ENCODE data around the gene PROZ.
"Not testable (repeated sequence)": the region's sequence is repeated elsewhere in the genome, so short reads cannot be mapped to it uniquely, and the experiment has no call there.

The PROZ gene

DNA sequence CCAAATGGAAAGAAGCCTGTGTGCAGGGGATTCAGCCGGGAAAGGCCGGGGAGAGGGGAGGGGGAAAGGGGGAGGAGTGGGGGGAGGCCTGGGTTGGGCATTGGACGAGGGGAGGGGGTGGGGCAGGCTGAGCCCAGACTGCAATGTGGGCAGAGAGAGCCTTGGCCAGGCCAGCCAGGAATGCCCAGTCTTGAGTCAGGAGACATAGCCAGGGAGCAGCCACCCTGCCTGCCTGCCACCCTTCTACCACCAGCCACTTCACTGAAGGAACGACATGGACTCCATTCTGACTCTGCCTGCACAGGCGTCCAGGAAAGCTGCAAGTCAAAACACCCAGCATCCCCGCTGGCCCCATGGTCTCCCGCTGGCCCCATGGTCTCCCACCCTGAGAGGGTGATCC is 498 bp downstream of the PROZ start:
- DNase-seq, result no peak

DNA sequence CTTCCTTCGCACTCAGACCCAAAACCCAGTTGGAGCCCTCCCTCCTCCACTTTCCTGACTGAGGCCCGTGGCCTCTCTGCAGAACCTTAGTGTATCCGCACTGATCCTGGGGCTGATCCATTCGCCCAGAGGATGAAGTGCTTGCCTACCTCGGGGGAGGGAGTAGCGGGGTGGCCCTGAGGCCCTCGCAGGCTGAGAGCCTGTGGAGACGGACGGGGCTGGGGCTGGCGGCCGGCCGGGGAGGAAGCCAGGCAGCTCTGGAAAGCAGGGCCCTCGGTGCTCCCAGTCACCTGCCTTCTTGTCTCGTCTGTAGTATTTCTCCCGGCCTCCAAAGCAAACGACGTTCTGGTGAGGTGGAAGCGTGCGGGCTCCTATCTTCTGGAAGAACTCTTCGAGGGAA is 1.3 kb downstream of the PROZ start:
- no peak for DNase-seq

DNA sequence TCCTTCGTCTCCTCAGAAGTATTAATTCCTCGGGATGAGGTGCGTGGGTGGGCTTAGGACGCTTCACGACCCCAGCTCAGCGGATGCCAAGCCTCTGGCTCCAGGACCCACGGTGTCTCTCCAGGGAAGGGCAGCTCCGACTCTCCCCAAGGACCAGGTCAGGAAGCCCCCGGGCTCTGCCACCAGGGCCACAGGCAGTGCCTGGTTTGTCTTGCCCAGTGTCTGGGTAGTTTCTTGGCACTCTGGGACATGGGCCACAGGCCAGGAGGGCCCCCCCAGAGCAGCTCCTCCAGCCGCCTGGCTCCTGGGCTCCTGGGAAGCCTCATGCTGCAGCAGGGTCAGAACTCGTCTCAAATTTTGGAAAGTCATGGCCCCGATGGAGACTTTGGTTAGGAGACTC is 2.5 kb downstream of the PROZ start:
- no peak for DNase-seq

DNA sequence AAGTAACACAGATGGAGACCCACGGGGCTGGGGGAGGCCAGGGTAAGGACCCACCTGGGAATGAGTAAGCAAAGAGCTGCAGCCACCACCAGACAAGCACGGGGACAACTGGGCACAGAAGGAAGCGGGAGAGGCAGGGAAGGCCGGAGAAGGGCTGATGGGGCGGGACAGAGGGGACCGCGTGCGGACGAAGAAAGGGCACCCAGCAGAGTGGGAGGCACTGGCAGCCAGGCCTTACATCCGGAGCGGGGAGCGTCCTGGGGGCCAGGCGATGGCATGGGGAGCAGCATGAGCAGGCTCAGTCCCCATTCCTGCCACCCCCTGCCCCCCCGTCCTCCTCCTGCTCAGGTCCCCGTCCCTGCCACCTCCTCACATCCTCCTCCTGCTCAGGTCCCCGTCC is 3.0 kb downstream of the PROZ start:
- no peak for DNase-seq

DNA sequence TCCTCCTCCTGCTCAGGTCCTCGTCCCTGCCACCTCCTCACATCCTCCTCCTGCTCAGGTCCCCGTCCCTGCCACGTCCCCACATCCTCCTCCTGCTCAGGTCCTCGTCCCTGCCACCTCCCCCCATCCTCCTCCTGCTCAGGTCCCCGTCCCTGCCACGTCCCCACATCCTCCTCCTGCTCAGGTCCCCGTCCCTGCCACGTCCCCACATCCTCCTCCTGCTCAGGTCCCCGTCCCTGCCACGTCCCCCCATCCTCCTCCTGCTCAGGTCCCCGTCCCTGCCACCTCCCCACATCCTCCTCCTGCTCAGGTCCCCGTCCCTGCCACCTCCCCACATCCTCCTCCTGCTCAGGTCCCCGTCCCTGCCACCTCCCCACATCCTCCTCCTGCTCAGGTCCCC is 3.5 kb downstream of the PROZ start:
- not testable (repeated sequence) for DNase-seq

DNA sequence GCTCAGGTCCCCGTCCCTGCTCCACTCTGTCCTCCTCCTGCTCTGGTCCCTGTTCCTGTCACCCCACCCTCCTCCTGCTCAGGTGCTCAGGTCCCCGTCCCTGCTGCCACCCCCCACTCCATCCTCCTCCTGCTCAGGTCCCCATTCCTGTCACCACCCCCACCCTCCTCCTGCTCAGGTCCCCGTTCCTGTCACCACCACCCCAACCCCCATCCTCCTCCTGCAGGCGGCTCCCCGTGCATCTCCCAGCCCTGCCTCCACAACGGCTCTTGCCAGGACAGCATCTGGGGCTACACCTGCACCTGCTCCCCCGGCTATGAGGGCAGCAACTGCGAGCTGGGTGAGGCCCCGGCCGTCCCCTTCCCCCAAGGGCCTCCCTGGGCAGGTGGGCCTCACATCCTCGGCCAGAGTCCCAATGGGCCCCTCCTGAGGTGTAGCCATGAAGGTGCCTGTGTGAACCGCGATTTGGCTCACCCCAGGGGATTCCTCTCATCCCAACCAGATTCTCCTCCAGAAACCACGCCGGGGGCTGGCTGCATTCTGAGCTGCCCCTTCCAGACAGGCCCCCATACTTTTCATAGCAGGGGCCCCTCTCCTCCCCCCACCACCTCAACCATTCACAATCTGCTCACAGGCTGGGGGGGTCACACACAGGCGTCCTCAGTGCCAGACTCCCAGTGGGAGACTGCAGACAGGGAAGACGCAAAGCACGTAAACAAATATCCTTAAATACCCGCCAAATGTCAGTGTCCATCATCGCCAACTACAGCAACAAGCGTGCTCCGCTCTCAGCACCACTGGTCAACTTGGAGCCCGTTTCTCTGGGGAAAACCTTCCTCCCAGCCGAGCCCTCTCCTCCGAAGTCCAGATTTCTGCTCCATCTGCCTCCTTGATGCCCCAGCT is 4.6 kb downstream of the PROZ start:
- peak; percentile 28 for DNase-seq

DNA sequence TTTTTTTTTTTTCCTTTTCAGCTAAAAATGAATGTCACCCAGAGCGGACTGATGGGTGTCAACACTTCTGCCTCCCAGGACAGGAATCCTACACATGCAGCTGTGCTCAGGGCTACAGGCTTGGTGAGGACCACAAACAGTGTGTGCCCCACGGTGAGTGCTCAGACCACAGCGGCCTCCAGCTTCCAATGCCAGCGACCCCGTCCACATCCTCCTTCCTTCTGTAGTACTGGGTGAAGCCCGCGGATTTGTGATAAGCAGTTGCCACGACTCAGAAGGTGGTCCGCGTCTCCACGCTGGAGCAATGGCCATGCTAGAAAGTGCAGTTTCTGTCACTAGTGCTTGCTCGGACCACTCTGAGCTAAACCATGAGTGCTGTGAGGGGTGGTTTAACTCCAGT is 6.0 kb downstream of the PROZ start:
- DNase-seq, result no peak

DNA sequence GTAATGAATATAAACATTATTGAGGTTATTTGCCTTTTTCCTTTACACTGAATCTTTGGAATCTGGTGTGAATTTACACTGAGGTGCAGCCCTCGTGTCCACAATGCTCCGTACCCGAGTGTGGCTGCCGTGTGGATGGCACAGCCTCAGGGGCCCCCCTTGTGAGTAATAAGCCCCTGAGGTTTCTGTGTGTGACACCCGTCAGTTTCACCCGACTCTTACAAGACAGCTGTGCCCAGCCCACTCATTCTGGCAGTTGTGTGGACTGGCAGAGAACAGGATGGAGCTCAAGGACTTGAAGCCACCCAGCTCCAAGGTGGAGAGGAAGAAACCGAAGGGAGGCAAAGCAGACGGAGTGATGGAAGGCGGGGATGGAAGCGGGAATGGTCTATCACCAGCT is 7.8 kb downstream of the PROZ start:
- DNase-seq, result no peak

DNA sequence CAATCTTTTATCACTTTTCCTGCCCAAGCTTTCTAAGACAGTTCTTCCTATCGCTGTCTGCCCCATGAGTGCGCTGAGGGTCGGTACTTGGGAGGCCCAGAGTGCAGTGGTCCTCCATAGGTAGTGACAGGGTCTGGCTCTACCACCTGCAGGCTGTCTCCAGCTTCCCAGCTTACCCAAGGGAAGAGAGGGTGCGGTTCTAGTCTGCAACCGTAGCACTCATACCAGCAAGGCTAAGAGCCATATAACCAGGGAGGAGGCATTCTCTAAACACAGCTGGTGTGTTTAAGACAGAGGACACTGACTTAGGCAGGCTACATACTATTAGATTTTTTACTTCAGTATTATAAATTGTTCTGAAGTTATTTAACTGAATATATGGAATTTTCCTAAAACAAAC is 8.2 kb downstream of the PROZ start:
- no peak for DNase-seq

DNA sequence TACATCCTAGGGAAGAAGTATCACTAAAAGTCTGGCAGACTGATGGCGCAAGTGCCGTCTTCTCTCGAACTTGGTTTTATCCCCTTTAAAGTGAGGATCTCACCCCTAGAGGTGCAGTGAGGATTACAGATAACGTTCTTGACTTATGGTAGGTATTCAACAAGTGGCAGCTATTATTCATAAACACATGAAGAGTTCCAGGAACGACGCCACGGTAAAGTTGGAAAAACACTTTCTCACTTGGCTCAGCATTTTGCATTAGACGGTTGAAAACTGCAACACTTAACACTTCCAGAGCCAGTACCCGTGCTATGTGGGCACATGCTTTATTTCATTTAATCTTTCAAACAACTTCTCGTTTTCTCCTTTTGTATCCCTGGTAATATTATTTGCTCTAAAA is 8.7 kb downstream of the PROZ start:
- DNase-seq, result no peak

DNA sequence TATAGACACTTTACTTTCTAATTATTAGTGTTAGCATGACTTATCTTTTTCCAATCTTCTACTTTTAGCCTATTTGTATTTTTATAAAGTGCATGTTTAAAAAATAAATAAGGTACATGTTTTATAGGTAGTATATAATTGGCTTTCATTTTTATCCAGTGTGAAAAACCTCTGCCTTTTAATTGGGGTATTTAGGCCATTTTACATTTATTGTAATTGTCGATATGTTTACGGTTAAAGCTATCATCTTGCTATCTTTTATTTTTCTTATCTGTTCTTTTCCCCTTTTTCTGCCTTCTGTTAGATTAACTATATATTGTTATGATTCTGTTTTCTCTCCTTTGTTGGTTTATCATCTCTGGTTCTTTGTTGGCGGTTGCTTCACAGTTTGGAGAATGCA is 9.1 kb downstream of the PROZ start:
- no peak for DNase-seq

DNA sequence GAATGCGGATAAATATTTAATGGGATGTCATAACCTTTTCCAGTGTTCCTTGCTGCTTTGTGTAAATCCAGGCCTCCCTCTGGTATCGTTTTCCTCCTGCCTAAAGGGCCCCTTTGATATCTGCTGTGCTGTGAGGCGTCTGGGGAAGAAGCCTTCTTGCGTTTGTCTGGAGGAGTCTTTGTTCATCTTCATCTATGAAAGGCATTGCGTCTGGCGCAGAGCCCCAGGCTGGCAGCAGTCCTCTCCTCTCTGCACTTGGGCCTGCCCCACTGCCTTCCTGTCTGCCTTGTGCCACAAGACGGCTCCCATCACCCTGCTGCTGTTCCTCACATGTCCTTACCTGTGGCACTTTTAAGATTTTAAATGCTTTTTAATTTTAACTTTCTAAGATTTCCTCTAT is 9.8 kb downstream of the PROZ start:
- no peak for DNase-seq

DNA sequence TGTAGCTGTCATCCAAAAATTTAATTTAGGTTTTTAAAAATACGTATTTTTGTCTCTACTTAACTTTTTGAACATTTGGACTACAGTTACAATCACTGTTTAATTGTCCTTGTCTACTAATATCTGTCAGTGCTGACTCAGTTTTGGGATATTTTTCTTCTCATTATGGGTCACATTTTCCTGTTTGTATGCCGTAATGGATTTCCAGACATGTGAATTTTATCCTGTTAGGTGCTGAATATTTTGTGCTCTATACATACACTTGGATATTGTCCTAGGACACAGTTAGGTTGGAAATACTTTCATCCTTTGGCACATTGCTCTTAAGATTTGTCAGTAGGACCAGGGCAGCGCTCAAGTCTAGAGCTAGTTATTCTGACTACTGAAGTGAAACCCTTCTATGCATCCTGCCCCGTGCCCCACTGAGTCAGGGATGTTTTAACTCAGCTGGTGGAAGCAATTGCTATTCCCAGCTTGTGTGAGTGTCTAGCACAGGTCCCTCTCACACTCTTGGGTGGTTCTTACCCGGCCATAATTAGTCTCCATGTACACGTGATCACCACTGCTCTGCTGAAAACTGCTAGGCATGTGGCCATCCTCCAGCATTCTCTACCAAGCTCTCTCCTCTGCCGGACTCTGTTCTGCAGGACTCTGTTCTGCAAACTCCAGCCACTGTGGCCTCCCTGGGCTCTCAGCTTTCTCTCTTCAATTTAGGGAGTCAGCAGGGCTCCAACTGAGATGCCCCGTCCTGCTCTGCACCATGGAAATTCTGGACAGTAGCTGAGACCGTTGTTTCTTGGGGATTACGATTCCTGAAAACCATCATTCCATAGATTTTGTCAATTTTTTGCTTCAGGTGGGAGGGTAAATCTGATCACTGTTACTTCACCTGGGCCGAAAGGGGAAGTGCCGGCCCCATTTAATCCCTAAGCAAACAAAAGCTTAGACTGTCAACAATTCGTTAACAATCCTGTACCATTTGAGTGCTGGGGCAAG is 11.1 kb downstream of the PROZ start:
- DNase-seq, result no peak

DNA sequence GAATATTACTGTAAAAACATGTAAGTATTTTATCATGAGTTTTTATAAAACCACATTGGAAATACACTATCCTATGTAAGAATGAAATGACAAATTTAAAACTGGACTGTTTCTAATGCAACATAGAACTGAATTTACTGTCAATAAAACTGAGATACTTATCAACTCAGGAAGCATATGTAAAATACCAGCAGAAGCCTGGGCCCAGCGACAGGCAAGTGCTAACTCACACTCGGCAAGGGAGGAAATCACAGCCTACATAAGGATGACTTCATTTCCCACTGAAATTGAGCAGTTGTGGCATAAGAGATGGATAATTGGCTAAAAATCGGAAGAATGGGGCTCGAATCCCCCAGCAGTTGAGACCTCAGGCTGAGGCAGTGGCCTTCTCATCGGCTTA is 12.1 kb downstream of the PROZ start:
- no peak for DNase-seq

DNA sequence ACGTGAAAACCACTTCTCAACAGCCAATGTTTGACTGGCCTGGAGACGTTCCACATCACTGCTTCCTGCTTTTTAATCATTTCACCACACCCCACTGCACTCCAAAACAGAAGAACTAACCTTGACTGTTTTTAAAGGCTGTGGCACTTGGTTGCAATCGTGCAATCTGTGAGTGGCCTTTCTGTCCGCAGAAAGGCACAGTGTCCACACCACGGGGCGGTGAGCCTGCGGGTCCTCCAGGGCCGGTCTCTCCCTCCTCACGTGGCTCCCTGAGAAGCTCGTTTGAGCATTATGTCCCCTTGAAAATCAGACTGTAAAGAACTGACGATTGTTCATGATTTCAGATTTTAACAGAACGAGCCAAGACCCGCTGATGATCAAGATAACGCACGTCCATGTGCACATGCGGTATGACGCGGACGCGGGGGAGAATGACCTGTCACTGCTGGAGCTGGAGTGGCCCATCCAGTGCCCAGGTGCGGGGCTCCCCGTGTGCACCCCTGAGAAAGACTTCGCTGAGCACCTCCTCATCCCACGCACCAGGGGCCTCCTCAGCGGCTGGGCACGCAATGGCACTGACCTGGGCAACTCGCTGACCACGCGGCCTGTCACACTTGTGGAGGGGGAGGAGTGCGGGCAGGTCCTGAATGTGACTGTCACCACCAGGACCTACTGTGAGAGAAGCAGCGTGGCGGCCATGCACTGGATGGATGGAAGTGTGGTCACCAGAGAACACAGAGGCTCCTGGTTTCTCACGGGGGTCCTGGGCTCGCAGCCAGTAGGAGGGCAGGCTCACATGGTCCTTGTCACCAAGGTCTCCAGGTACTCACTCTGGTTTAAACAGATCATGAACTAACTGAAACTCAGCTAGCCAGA is 13.0 kb downstream of the PROZ start:
- no peak for DNase-seq

DNA sequence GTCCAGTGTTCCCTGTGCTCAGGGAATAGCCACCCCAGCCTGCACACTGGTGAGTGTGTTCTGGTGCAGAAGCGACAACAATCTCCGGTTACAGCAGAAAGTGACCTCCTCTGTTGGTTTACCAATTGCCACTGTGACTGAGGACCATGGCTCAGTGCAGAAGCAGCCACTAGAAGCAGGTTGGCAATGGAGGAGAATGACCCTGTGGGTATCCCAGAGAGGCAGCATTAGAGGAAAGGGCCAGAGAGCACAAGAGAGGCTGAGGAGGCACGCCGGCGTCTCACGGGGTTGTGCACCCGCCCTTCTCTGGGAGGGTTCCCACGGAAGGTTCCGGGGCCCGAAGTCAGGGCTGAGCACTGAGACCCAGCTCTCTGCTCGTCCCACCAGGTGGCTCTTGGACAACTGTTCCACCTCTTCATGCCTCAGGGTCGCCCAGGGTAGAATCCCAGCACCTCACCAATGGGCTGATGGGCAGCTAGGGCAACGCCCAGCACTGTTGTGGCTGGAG is 14.0 kb downstream of the PROZ start:
- no peak for DNase-seq

DNA sequence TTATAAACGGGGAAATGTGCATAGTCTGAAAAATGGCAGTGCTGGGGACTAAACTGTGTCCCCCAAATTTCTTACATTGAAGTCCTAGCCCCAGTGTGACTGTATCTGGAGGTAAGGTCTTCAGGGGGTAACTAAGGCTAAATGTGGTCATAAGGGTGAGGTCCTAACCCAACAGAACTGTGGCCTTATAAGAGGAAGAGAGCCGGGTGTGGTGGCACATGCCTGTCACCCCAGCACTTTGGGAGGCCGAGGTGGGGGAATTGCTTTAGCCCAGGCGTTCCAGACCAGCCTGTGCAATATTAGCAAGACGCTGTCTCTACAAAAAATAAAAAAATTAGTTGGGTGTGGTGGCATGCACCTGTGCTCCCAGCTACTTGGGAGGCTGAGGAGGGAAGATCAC is 17.8 kb downstream of the PROZ start:
- peak; percentile 58 for DNase-seq

DNA sequence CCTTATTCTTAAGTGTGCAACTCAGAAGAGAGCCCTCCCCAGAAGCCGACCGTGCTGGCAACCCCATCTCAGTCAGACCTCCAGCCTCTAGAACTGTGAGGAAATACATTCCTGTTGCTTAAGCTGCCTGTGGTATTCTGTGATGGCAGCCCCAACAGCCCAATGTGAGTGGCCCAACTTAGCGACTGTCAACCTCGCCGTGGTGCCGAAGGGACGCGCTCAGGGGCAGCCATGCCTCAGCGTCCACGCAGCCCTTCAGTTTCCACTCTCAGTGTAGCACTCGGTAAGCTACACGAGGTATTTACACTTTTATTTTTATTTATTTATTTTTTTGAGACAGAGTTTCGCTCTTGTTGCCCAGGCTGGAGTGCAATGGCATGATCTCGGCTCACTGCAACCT is 18.4 kb downstream of the PROZ start:
- DNase-seq, result no peak

DNA sequence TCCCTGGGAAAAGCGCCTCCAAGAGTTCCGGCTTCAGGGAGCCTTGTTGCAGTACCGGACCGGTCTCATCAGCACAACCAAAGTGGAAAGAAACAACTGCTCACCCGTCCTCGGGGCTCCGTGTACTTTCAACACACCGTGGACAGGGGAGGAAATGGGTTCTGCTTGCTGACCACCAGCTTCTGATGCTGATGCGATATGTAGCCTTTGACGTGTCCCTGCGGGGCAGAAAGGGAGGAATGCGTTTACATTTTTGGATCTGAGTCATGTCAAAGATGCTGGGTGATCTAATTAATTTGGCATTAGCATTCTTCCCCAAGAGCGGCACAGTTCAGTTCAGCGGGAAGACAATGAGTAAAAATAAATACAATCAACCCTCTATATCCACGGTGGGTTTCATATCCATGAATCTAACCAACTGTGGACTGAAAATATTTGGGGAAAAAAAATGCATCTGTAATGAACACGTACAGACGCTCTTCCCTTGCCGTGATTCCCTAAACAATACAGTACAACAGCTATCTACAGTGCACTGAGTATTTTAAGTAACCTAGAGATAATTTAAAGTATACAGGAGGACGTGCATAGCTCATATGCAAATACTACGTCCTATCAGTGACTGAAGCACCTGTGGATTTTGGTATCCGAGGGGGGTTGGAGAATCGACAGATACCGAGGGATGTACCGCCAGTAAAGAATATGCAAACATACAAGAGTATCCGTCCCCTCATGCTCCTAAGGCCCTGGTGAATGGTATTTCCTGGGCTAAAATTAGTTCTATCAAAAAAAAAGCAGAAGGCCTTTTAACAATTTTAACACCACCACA is 19.8 kb downstream of the PROZ start:
- DNase-seq, result no peak

DNA sequence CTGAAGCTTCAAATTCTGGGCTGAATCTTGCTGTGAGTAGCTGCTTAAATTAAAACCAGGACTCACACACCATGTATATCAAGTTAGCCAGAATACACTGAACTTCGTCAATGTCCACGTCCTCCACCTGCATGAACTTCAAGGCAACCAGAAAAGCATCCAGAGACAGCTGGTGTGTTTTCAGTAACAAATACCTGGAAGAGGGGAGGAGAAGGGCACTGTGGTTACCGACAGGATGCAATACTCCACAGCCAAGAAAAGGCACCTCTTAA is 20.4 kb downstream of the PROZ start:
- DNase-seq, result no peak

DNA sequence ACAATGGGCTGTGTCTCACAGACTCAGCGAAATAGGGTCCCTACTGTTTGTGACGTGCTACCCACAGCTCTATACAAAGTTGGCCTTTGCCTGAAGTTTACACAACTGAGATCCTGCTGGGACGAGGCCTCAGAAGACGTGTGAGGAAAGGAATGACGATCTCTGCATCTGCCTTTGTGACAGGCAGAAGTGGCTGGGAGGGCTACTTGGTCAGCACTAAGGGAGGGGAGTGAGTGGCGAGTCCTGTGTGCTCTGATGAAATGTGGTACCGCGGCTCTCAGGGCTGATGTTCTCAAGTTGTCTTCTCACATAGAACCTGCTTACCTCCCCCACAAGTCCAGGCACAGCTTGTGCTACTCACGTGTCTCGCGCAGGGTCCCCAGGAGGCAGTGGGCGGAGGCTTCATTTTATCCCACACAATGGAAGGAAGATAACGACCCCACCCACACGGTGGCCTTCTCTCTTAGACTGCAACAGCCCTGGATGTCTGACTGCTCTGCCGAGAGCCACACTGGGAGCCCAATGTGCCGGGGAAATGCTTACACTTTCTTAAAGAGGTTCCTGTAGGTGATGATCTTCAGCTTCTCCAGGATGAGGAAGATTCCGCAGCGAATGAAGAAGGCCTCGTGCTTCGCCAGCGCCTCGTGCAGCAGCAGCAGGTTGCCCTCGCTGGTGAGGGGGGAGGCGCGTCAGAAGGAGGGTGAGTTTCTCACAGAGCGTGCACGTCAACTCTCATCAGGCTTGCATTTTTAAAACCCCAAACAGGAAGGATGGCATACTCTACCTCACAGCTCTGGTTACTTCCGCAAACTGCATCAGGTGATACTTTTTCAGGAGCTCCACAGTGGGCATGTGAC is 21.2 kb downstream of the PROZ start:
- DNase-seq, result peak; percentile 13
